PC-9 (cell line): ENCODE results near the gene TTC39A. TPM values are rescaled to one million over a fixed set of nuclear protein-coding genes. Genes with fewer than 3 reads are reported as not detected.

ENCODE experiments used
- BruUV-seq: library from RNA; stranded (reverse); fragments of 400-500 nt; replicated peaks from 2 replicates; lab custom pipeline; 2021; lab: Mats Ljungman, UMichigan
- CTCF ChIA-PET: fragments of 300-600 bp; sonication (Branson Sonifier 250); formaldehyde crosslinking; loops from one replicate; lab custom pipeline; 2022; ENCODE audit warnings: antibody characterized with exemption; lab: Charles Lee
- POLR2A ChIA-PET: fragments of 300-600 bp; sonication (Branson Sonifier 250); formaldehyde crosslinking; loops from one replicate; lab custom pipeline; 2022; ENCODE audit warnings: antibody characterized with exemption; ENCODE audit not compliant: unreplicated experiment; lab: Charles Lee
- DNase-seq, 2 experiments: peaks; one replicate each; pipeline versions ENCODE4 v3.0.0 to v3.0.0-alpha.2; 2015 to 2022; ENCODE audit warnings: mixed read lengths in 1 of 2
- H2AFZ ChIP-seq: fragments of 200-600 bp; sonication (generic); 2 replicates; pipeline ENCODE4 v1.8.1; 2017; ENCODE audit warnings: antibody characterized with exemption
- H3F3A ChIP-seq: fragments of 200-600 bp; sonication (generic); 2 replicates; pipeline ENCODE4 v1.8.1; 2017; ENCODE audit warnings: antibody characterized with exemption, mild to moderate bottlenecking, low read depth; ENCODE audit not compliant: insufficient read depth
- H3K27ac ChIP-seq: fragments of 200-600 bp; sonication (generic); 2 replicates; pipeline ENCODE4 v1.6.1; 2016; ENCODE audit warnings: mixed run types
- H3K27me3 ChIP-seq: fragments of 200-600 bp; sonication (generic); 2 replicates; pipeline ENCODE4 v1.6.1; 2016; ENCODE audit warnings: low read depth, mixed run types; ENCODE audit not compliant: insufficient read depth
- H3K36me3 ChIP-seq: fragments of 200-600 bp; sonication (generic); 2 replicates; pipeline ENCODE4 v1.6.1; 2016; ENCODE audit warnings: low read depth, mixed run types
- H3K4me1 ChIP-seq: fragments of 200-600 bp; sonication (generic); replicated peaks from 2 replicates; pipeline ENCODE4 v1.6.1; 2016; ENCODE audit warnings: mixed run types; ENCODE audit not compliant: insufficient read depth
- H3K4me2 ChIP-seq: fragments of 200-600 bp; sonication (generic); 2 replicates; pipeline ENCODE4 v1.6.1; 2017; ENCODE audit warnings: mixed run types
- H3K4me3 ChIP-seq: fragments of 200-600 bp; sonication (generic); 2 replicates; pipeline ENCODE4 v1.6.1; 2016; ENCODE audit warnings: mixed run types
- H3K79me2 ChIP-seq: fragments of 200-600 bp; sonication (generic); 2 replicates; pipeline ENCODE4 v1.6.1; 2017; ENCODE audit warnings: low read depth, mixed run types
- H3K9me2 ChIP-seq: fragments of 200-600 bp; sonication (generic); 2 replicates; pipeline ENCODE4 v1.8.1; 2017; ENCODE audit warnings: mild to moderate bottlenecking; ENCODE audit not compliant: insufficient read depth
- H3K9me3 ChIP-seq: fragments of 200-600 bp; sonication (generic); 2 replicates; pipeline ENCODE4 v1.8.1; 2016; ENCODE audit warnings: low read depth; ENCODE audit not compliant: insufficient read depth
- H4K20me1 ChIP-seq: fragments of 200-600 bp; sonication (generic); 2 replicates; pipeline ENCODE4 v1.8.1; 2017; ENCODE audit not compliant: insufficient read depth
- CTCF ChIP-seq: fragments of 200-600 bp; sonication (generic); conservative IDR thresholded peaks from 2 replicates; pipeline ENCODE4 v1.6.1; 2017; ENCODE audit warnings: mixed run types, antibody characterized with exemption, mild to moderate bottlenecking, moderate library complexity
- EZH2 ChIP-seq: fragments of 200-600 bp; sonication (generic); IDR thresholded peaks from 2 replicates; pipeline ENCODE4 v1.8.0; 2017; ENCODE audit warnings: antibody characterized with exemption, low read depth
- intact Hi-C: fragments of 100-400 bp; cut with micrococcal nuclease; formaldehyde crosslinking; loops from one replicate; pipeline ENCODE4 v1.10.0; 2022; ENCODE audit not compliant: unreplicated experiment
- total RNA-seq: library from RNA; stranded (reverse); gene quantifications from 2 replicates; pipeline ENCODE4 v1.2.3, GENCODE V29; 2021

The TTC39A gene
- total RNA-seq, 1 experiment from 2014 or later: 7.3 TPM

- no TSS peak for BruUV-seq
- no peaks in the 10 kb centered on the region for H3K4me1 ChIP-seq
- no peaks in the 10 kb centered on the region for H3K9me2 ChIP-seq
- TF ChIP-seq CTCF: no peak
- no peak for TF ChIP-seq EZH2
- H3K27ac ChIP-seq: no peak overlapping the region
- no peak for DNase-seq
- H3K4me3 ChIP-seq: no peak overlapping the region
- no peaks in the 10 kb centered on the region for H4K20me1 ChIP-seq
- CTCF ChIA-PET: no interaction called here
- H3K27me3 ChIP-seq: no peaks in the 10 kb centered on the region
- H3F3A ChIP-seq: peaks cover 5% of the 10 kb centered on the region; the same call in 1 of the 2 replicates
- no peaks in the 10 kb centered on the region for H3K9me3 ChIP-seq
- H3K36me3 ChIP-seq: no peaks in the 10 kb centered on the region
- intact Hi-C loops: no loop called here
- POLR2A ChIA-PET: interaction anchor here (0.7 kb wide), 1 partner anchor 56 kb away, joined by 3 read pairs; no protein-coding TSS in a partner anchor
- H3K79me2 ChIP-seq: no peaks in the 10 kb centered on the region
- no peak overlapping the region for H3K4me2 ChIP-seq
- H2AFZ ChIP-seq: no peak overlapping the region
Observed at GRCh38 chr1:51280321-51280978, 49.9 kb downstream of the TTC39A start.

DNA sequence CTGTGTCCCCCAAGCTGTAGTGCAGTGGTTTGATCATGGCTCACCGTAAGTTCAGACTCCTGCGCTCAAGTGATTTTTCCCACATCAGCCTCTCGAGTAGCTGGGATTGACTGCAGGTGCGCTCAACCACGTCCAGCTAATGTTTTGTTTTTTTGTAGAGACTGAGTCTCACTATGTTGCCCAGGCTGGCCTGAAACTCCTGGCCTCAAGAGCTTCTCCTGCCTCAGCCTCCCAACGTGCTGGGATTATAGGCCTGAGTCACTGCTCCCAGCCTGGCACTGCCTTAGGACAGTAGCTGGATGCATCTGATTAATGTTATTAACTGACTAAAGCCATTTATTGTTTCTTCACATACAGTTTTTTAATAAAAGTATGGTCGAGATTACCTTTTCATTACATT, 54.1 kb downstream of the TTC39A start:
- peaks cover 6% of the 10 kb centered on the region; the same call in 1 of the 2 replicates for H3K36me3 ChIP-seq
- no peaks in the 10 kb centered on the region for H3K27me3 ChIP-seq
- intact Hi-C loops: no loop called here
- no peak for TF ChIP-seq EZH2
- TF ChIP-seq CTCF: no peak
- H2AFZ ChIP-seq: no peak overlapping the region
- no peak overlapping the region for H3K4me3 ChIP-seq
- no peaks in the 10 kb centered on the region for H3K9me2 ChIP-seq
- no peak for DNase-seq
- peaks cover 5% of the 10 kb centered on the region; the same call in 1 of the 2 replicates for H3F3A ChIP-seq
- H3K9me3 ChIP-seq: no peaks in the 10 kb centered on the region
- BruUV-seq: no TSS peak
- H4K20me1 ChIP-seq: no peaks in the 10 kb centered on the region; the same call in 1 of the 2 replicates
- ChIA-PET POLR2A (no interaction called here), CTCF (no interaction called here)
- no peak overlapping the region for H3K27ac ChIP-seq
- H3K4me1 ChIP-seq: no peaks in the 10 kb centered on the region
- H3K79me2 ChIP-seq: no peaks in the 10 kb centered on the region
- no peak overlapping the region for H3K4me2 ChIP-seq

DNA sequence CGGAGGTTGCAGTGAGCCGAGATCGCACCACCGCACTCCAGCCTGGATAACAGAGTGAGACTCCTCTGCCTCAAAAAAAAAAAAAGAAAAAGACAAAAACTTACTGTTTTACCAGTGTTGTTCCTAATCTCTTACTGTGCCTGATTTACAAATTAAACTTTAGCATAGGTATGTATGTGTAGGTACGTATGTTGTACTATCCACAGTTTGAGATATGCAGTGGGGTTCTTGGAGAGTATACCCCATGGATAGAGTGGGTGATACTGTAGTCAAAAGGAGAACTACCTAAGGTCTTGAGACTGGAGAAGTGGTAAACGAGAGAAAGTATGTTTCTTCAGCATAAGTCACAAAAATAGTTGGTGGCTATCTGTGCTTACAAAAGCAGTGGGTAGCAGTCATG, 55.7 kb downstream of the TTC39A start:
- H3K36me3 ChIP-seq: peaks cover 12% of the 10 kb centered on the region; the same call in 1 of the 2 replicates
- POLR2A ChIA-PET: no interaction called here
- peaks cover 5% of the 10 kb centered on the region; the same call in 1 of the 2 replicates for H3F3A ChIP-seq
- H3K79me2 ChIP-seq: no peaks in the 10 kb centered on the region
- TF ChIP-seq CTCF (no peak), EZH2 (no peak)
- no peaks in the 10 kb centered on the region; the same call in 1 of the 2 replicates for H4K20me1 ChIP-seq
- H3K27ac ChIP-seq: no peak overlapping the region
- no peak overlapping the region for H2AFZ ChIP-seq
- no peaks in the 10 kb centered on the region for H3K27me3 ChIP-seq
- H3K4me2 ChIP-seq: no peak overlapping the region
- no peak for DNase-seq
- H3K9me2 ChIP-seq: no peaks in the 10 kb centered on the region
- intact Hi-C loops: no loop called here
- H3K9me3 ChIP-seq: no peaks in the 10 kb centered on the region
- H3K4me3 ChIP-seq: no peak overlapping the region
- no peaks in the 10 kb centered on the region for H3K4me1 ChIP-seq
- BruUV-seq: no TSS peak
- CTCF ChIA-PET: no interaction called here
